Endodermal cell (in vitro differentiated cells): ENCODE data around the gene PRPF31. TPM values are rescaled to one million over a fixed set of nuclear protein-coding genes. Genes with fewer than 3 reads are reported as not detected.

Experiments
- DNase-seq: peaks from one replicate; pipeline ENCODE4 v3.0.0-alpha.2; 2017
- H3K27ac ChIP-seq: 2 replicates; pipeline ENCODE4 v1.5.1; 2013; ENCODE audit warnings: mild to moderate bottlenecking, low read depth, low read length, moderate library complexity
- H3K27me3 ChIP-seq: 2 replicates; pipeline ENCODE4 v1.6.1; 2013; ENCODE audit warnings: mild to moderate bottlenecking, low read length, moderate library complexity; ENCODE audit not compliant: insufficient read depth, control insufficient read depth, poor library complexity, severe bottlenecking
- H3K36me3 ChIP-seq: 2 replicates; pipeline ENCODE4 v1.7.0; 2013; ENCODE audit warnings: mild to moderate bottlenecking, low read length, moderate library complexity; ENCODE audit not compliant: control insufficient read depth, insufficient read depth
- H3K4me1 ChIP-seq: one replicate; pipeline ENCODE4 v1.7.0; 2013; ENCODE audit warnings: low read length; ENCODE audit not compliant: control insufficient read depth, insufficient read depth
- H3K4me3 ChIP-seq: 2 replicates; pipeline ENCODE4 v1.5.1; 2013; ENCODE audit warnings: mild to moderate bottlenecking, low read length, moderate library complexity
- H3K9ac ChIP-seq: 2 replicates; pipeline ENCODE4 v1.6.1; 2013; ENCODE audit warnings: mild to moderate bottlenecking, low read length, moderate library complexity; ENCODE audit not compliant: poor library complexity, severe bottlenecking; ENCODE audit errors: extremely low read depth
- H3K9me3 ChIP-seq: 2 replicates; pipeline ENCODE4 v1.6.1; 2013; ENCODE audit warnings: mild to moderate bottlenecking, low read length, moderate library complexity; ENCODE audit not compliant: control insufficient read depth
- H3K27ac Mint-ChIP-seq: 2 replicates; pipeline ENCODE4 v1.8.0; 2020; ENCODE audit warnings: mixed read lengths
- H3K27me3 Mint-ChIP-seq: 2 replicates; pipeline ENCODE4 v1.8.0; 2021; ENCODE audit warnings: mild to moderate bottlenecking, mixed read lengths; ENCODE audit not compliant: insufficient read depth
- H3K36me3 Mint-ChIP-seq: 2 replicates; pipeline ENCODE4 v1.8.0; 2020; ENCODE audit warnings: low read depth, mixed read lengths
- H3K4me1 Mint-ChIP-seq: 2 replicates; pipeline ENCODE4 v1.8.0; 2020; ENCODE audit warnings: mixed read lengths
- H3K4me3 Mint-ChIP-seq: 2 replicates; pipeline ENCODE4 v1.8.0; 2020; ENCODE audit warnings: mild to moderate bottlenecking, moderate library complexity, mixed read lengths
- H3K9me3 Mint-ChIP-seq: 2 replicates; pipeline ENCODE4 v1.8.0; 2020; ENCODE audit warnings: mild to moderate bottlenecking, mixed read lengths
- CTCF ChIP-seq: fragments of 200-600 bp; sonication (generic); conservative IDR thresholded peaks from 2 replicates; pipeline ENCODE4 v1.5.0; 2021; ENCODE audit warnings: antibody characterized with exemption, mild to moderate bottlenecking
- WGBS, 2 experiments: methylation state at CpG; one replicate each; pipeline versions ENCODE4 v1.1.5 to v1.1.7; 2013; ENCODE audit warnings: missing lambda C conversion rate in 2 of 2, mixed read lengths in 1 of 2; ENCODE audit not compliant: insufficient coverage in 1 of 2, insufficient read length in 1 of 2; 5-methylcytosine and 5-hydroxymethylcytosine counted together
- total RNA-seq, 2 donors: library from RNA; stranded (reverse); fragmentation: NEBNext Ultra II Directional in 1 of 2; extraction: Animal tissue kit (Norgen Biotek cat#: 25700) in 1 of 2; gene quantifications; 2 replicates in 1 of 2; 3 replicates in 1 of 2; pipeline ENCODE4 v1.2.1, GENCODE V29; 2021

PRPF31 gene
- total RNA-seq, 2 donors from 2014 or later, result 79.0 to 85.5 TPM

GRCh38 chr19:54180691-54181091 lies 65.1 kb downstream of the PRPF31 start:
- Histone ChIP-seq H3K36me3 (peaks cover 42% of the 10 kb centered on the region), H3K9ac (peak overlapping the region; percentile 25), H3K27me3 (no peaks in the 10 kb centered on the region), H3K4me1 (no peaks in the 10 kb centered on the region), H3K9me3 (no peaks in the 10 kb centered on the region), H3K4me3 (no peak overlapping the region), H3K27ac (peak overlapping the region; percentile 90)
- Mint-ChIP-seq H3K36me3 (peaks cover 46% of the 10 kb centered on the region), H3K9me3 (no peaks in the 10 kb centered on the region), H3K27me3 (no peaks in the 10 kb centered on the region), H3K4me3 (no peak overlapping the region), H3K4me1 (no peaks in the 10 kb centered on the region), H3K27ac (no peak overlapping the region)
- no peak for DNase-seq
- no peak for TF ChIP-seq CTCF
- WGBS, 2 experiments, result 93 to 94% methylated on average over 23 to 37 of the region's 37 CpGs

Other genes starting within 250 kb of the PRPF31 start
- 100 to 1,000 TPM; 112 to 157 TPM for gene MYADM, start 247.9 kb upstream of the PRPF31 start, total RNA-seq
- 1 to 10 TPM; 2.7 to 5.6 TPM for gene PRKCG, start 233.6 kb upstream of the PRPF31 start, total RNA-seq
- gene CACNG7, start 206.5 kb upstream of the PRPF31 start, total RNA-seq, result 1 to 10 TPM; 2.7 to 3.4 TPM
- gene CACNG8, start 152.8 kb upstream of the PRPF31 start, total RNA-seq, result 1 to 10 TPM in 1 of 2 donors, under 1 TPM in 1; 0.48 to 4.8 TPM
- gene CACNG6, start 124.1 kb upstream of the PRPF31 start, total RNA-seq, result 1 to 10 TPM in 1 of 2 donors, under 1 TPM in 1; 0.92 to 1.8 TPM
- gene VSTM1, start 51.9 kb upstream of the PRPF31 start, total RNA-seq, result not detected
- gene TARM1, start 34.4 kb upstream of the PRPF31 start, total RNA-seq, result not detected
- gene OSCAR, start 15.0 kb upstream of the PRPF31 start, total RNA-seq, result under 1 TPM; 0.20 to 0.44 TPM
- gene NDUFA3, start 12.9 kb upstream of the PRPF31 start, total RNA-seq, result 100 to 1,000 TPM; 196 to 229 TPM
- 10 to 100 TPM; 19.5 to 21.6 TPM for gene TFPT, start 97 bp upstream of the PRPF31 start, total RNA-seq
- 10 to 100 TPM; 78.9 to 82.7 TPM for gene CNOT3, start 22.0 kb downstream of the PRPF31 start, total RNA-seq
- 1 to 10 TPM; 3.6 to 4.0 TPM for gene LENG1, start 44.0 kb downstream of the PRPF31 start, total RNA-seq
- 10 to 100 TPM; 32.7 to 46.6 TPM for gene TMC4, start 57.4 kb downstream of the PRPF31 start, total RNA-seq
- gene MBOAT7, start 73.8 kb downstream of the PRPF31 start, total RNA-seq, result 100 to 1,000 TPM; 126 to 131 TPM
- 10 to 100 TPM; 26.0 to 27.5 TPM for gene TSEN34, start 75.6 kb downstream of the PRPF31 start, total RNA-seq
- 1,000 to 10,000 TPM; 1,302 to 1,460 TPM for gene RPS9, start 85.1 kb downstream of the PRPF31 start, total RNA-seq
- gene LILRB3, start 107.3 kb downstream of the PRPF31 start, total RNA-seq, result not detected
- not detected for gene LILRA6, start 127.0 kb downstream of the PRPF31 start, total RNA-seq
- not detected for gene LILRB5, start 141.5 kb downstream of the PRPF31 start, total RNA-seq
- gene LILRB2, start 165.4 kb downstream of the PRPF31 start, total RNA-seq, result not detected
- not detected for gene LILRA5, start 197.4 kb downstream of the PRPF31 start, total RNA-seq
- not detected for gene LILRA4, start 223.4 kb downstream of the PRPF31 start, total RNA-seq
- not detected for gene LAIR1, start 249.2 kb downstream of the PRPF31 start, total RNA-seq